ENCODE results near the gene ZNF860. TPM values are rescaled to one million over a fixed set of nuclear protein-coding genes. Genes with fewer than 3 reads are reported as not detected.

Gene ZNF860
- 0.38 and 0.75 TPM in 2 replicates for total RNA-seq (2014; rRNA removed)
- polyA plus RNA-seq (2012), result 0.17 TPM

GRCh38 chr3:31981206-31982181, at the start of gene ZNF860, which contains the start of gene OSBPL10:
TSS of gene ZNF860 (plus strand) at chr3:31981750. CDS start at chr3:31989080, 7,330 bp downstream.
TSS of gene OSBPL10 (minus strand) at chr3:31981262. CDS start at chr3:31981179, 83 bp downstream.
- DNase-seq (ENCODE audit: low read depth), result peak; percentile 90

DNA sequence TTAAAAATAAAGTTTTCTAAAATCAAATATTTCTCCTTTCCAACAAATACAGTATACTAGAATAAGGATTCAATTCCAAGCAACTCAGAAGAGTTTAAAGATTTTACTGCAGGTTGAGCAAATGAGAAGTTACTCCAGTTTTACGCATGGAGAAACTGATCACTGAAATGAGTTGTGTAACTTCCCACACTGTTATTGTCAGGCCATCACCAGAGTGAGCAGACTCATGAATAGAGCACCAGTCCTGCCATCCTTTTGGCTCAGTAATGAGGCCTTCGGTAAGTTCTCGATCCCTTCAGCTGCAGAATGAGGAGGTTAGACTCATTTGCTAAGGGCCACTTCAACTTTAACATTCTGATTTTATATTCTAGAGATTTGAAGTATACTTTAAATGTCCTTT, 48.6 kb upstream of the ZNF860 start:
- DNase-seq (ENCODE audit: low read depth), result no peak

GRCh38 chr3:31934018-31934417, 47.5 kb upstream of the ZNF860 start:
- peak; percentile 55 for DNase-seq (ENCODE audit: low read depth)

GRCh38 chr3:31934866-31935265, 46.7 kb upstream of the ZNF860 start:
- no peak for DNase-seq (ENCODE audit: low read depth)

- no peak for DNase-seq (ENCODE audit: low read depth)
These were observed 45.0 kb upstream of the ZNF860 start for GRCh38 chr3:31936420-31937060.

- no peak for DNase-seq (ENCODE audit: low read depth)
These were observed 44.3 kb upstream of the ZNF860 start for GRCh38 chr3:31937225-31937624.

- DNase-seq (ENCODE audit: low read depth), result no peak
These were observed 39.1 kb upstream of the ZNF860 start for GRCh38 chr3:31942446-31942845.

GRCh38 chr3:31943041-31943440, 38.5 kb upstream of the ZNF860 start:
- DNase-seq (ENCODE audit: low read depth), result no peak

- DNase-seq (ENCODE audit: low read depth), result peak; percentile 62
These were observed 35.9 kb upstream of the ZNF860 start for GRCh38 chr3:31945738-31946052.

DNA sequence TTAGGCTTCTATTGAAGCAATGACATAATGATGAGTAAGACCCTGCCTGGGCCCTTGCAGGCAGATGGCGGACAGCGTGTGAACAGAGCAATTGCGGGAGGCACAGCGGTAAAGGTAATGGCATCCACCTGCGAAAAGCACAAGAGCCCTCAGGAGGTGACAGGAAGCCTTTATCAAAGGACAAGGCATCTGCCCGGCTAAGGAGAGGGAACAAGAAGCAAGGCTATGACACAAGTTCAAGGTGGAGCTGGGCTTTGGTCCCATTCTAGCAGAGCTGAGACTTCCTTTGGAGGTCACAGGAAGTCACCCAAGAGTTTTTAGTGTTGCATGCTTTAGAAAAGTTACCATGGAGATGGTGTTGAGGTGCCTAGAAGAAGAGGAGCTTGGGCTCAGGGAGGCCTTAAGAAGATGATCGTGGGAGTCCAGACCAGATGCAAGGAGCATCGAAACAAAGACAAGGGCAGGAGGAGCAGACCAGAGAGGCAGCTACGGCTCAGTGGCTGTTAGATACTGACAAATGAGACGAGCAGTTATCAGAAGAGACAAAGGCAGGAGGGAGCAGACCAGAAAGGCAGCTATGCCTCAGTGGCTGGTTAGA, 35.0 kb upstream of the ZNF860 start:
- no peak for DNase-seq (ENCODE audit: low read depth)

DNA sequence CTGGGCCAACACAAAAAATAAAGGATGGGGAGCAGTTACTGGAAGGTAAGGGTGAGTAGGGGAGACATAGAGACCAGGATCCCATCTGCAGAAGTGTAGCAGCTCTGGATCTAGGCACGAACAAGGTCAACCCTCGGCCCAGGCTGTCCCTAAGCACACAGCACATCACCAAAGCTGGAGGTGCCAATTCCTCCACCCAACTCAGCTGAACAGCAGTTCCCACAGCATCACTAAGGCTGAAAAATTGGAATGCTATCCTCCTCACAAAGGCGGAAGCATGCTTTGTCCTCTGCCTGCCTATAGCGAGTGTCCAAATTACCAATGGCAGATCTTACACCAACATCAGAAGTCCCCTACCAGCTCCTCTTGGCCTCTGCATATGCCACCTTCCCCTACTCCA, 34.4 kb upstream of the ZNF860 start:
- no peak for DNase-seq (ENCODE audit: low read depth)

- no peak for DNase-seq (ENCODE audit: low read depth)
These were observed 33.9 kb upstream of the ZNF860 start for GRCh38 chr3:31947671-31948091.

GRCh38 chr3:31948280-31948679, 33.3 kb upstream of the ZNF860 start:
- no peak for DNase-seq (ENCODE audit: low read depth)

GRCh38 chr3:31952205-31952604, 29.3 kb upstream of the ZNF860 start:
- DNase-seq (ENCODE audit: low read depth), result no peak

GRCh38 chr3:31953091-31953490, 28.5 kb upstream of the ZNF860 start:
- no peak for DNase-seq (ENCODE audit: low read depth)

DNA sequence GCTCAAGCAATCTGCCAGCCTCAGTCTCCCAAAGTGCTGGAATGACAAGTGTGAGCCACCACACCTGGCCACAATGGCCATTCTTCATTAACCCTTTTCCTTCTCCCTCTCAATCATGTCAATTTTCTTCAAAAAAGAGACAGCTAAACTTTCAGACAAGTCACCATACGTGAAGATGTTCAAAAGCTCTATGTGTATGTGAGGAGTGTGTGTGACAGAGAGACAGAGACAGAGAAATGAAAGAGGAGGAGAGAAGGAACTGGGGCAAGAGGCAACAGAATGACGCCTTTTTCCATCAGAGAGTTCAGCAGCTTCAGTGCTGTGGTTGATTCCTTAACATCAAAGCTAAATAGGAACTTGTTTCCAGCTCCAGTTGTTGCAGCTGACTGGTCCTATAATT, 27.9 kb upstream of the ZNF860 start:
- no peak for DNase-seq (ENCODE audit: low read depth)

DNA sequence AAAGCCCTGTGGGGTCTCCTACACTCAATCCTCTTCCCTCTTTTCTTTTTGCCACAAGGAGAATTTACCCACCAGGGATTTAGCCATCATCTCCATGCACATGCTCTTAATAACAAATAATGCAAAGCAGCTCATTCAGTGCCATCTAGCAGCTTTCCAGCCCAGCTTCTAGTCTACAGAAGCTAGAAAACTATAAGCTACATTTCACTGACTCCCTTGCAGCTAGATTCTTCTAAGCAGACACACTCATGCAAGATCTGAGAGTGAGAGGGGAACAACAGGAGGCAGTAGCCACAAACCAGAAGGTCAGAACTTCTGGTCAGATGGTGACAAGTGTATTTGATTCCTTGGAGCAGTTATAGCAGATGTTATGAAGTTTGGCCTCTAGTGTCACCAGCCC, 26.0 kb upstream of the ZNF860 start:
- DNase-seq (ENCODE audit: low read depth), result peak; percentile 48

- peak; percentile 99 for DNase-seq (ENCODE audit: low read depth)
These were observed 24.4 kb upstream of the ZNF860 start for GRCh38 chr3:31957106-31957505.

GRCh38 chr3:31958701-31959152, 22.8 kb upstream of the ZNF860 start:
- no peak for DNase-seq (ENCODE audit: low read depth)

- DNase-seq (ENCODE audit: low read depth), result no peak
These were observed 22.3 kb upstream of the ZNF860 start for GRCh38 chr3:31959251-31959650.

- peak; percentile 36 for DNase-seq (ENCODE audit: low read depth)
These were observed 21.4 kb upstream of the ZNF860 start for GRCh38 chr3:31959951-31960792.

Measured in LHCN-M2 (cell line).